ENCODE measurements around the gene DCST1. TPM values are rescaled to one million over a fixed set of nuclear protein-coding genes. Genes with fewer than 3 reads are reported as not detected.

The DCST1 gene
- polyA plus RNA-seq, 3 donors: 0.05 TPM; not detected in 2

- Mint-ChIP-seq H3K9me3 (no peaks in the 10 kb centered on the region), H3K27ac (peak overlapping the region; percentile 77 to 100 (median 94))
- 4% methylated on average over 5 of the region's 16 CpGs for WGBS (ENCODE audit: insufficient coverage)
These were observed 25.3 kb upstream of the DCST1 start for GRCh38 chr1:155008015-155008941.

More at GRCh38 chr1:155008015-155008941, 25.3 kb upstream of the DCST1 start:
- Histone ChIP-seq H3K9ac (ENCODE audit: insufficient read depth, low read length, poor library complexity, severe bottlenecking) (peak overlapping the region; percentile 79), H3K9me3 (replicated peaks in 1 of 2; ENCODE audit: control insufficient read depth in 1 of 2, insufficient read depth in 1 of 2, low read length in 2 of 2) (no peaks in the 10 kb centered on the region), H3K79me2 (ENCODE audit: insufficient read depth, low read length) (peaks cover 100% of the 10 kb centered on the region), H3K4me3 (replicated peaks in 1 of 3; ENCODE audit: low read depth in 2 of 3, low read length in 3 of 3) (peak overlapping the region; percentile 89 to 100 (median 93)), H3K36me3 (replicated peaks in 1 of 2; ENCODE audit: control insufficient read depth in 1 of 2, insufficient read depth in 2 of 2, low read length in 2 of 2) (peaks cover 0 to 8% of the 10 kb centered on the region in 2 donors), H3K27me3 (ENCODE audit: control insufficient read depth in 2 of 2, insufficient read depth in 2 of 2, low read length in 2 of 2) (no peaks in the 10 kb centered on the region), H3K27ac (ENCODE audit: low read depth in 1 of 2, low read length in 2 of 2) (peak overlapping the region; percentile 91 to 99), H4K20me1 (ENCODE audit: insufficient read depth, low read length) (peaks cover 60% of the 10 kb centered on the region), H3K4me2 (replicated peaks; ENCODE audit: extremely low read depth, low read length, poor library complexity, severe bottlenecking) (peak overlapping the region; percentile 100), H3K4me1 (ENCODE audit: control insufficient read depth in 1 of 2, insufficient read depth in 2 of 2, low read length in 2 of 2) (peaks cover 79 to 93% of the 10 kb centered on the region in 2 donors), H2AFZ (ENCODE audit: insufficient read depth, low read depth, low read length, poor library complexity, severe bottlenecking) (no peak overlapping the region)
- DNase-seq: peak in 2 of 3 donors; percentile 54 to 58
- Mint-ChIP-seq H3K4me3 (peak overlapping the region; percentile 91 to 98), H3K36me3 (peaks cover 8 to 27% of the 10 kb centered on the region in 2 donors), H3K4me1 (peaks cover 74% of the 10 kb centered on the region), H3K27me3 (ENCODE audit: low read depth in 3 of 3) (no peaks in the 10 kb centered on the region)
- intact Hi-C loops (cut with micrococcal nuclease): loop anchor here (5.0 kb wide), 2 partner anchors 36 to 44 kb away; partner anchors contain the start of genes ADAM15 (in 1 of the 2), CKS1B (in 1 of the 2) and SHC1 (in 1 of the 2)
- no peak for TF ChIP-seq CTCF (IDR thresholded peaks at IDR 0.05)

Data from CD14-positive monocyte (primary cell).